H1 (cell line): Measurements from ENCODE around the gene SPSB3.
A peak's percentile ranks its signal among the peaks of the same experiment; 100 is the strongest.

Experiments used
- ATF2 ChIP-seq: IDR thresholded peaks from 2 replicates; pipeline ENCODE4 v1.6.1; 2012; ENCODE audit warnings: low read length, inconsistent platforms
- ATF3 ChIP-seq: IDR thresholded peaks from 2 replicates; pipeline ENCODE4 v1.6.1; 2011; ENCODE audit warnings: low read depth, mild to moderate bottlenecking, low read length; ENCODE audit not compliant: insufficient read depth
- CTCF ChIP-seq, 3 experiments: IDR thresholded peaks; 1 replicate in 2 of 3; 2 replicates in 1 of 3; pipeline versions ENCODE4 v1.5.1 to v1.6.1; 2011; ENCODE audit warnings: low read length in 3 of 3, mild to moderate bottlenecking in 3 of 3, inconsistent platforms in 2 of 3, low read depth in 1 of 3, moderate library complexity in 1 of 3; ENCODE audit not compliant: insufficient read depth in 1 of 3; ENCODE audit errors: control extremely low read depth in 1 of 3
- EP300 ChIP-seq, 2 experiments: IDR thresholded peaks; 1 replicate in 1 of 2; 2 replicates in 1 of 2; pipeline ENCODE4 v1.6.1; 2011 to 2012; ENCODE audit warnings: low read depth in 2 of 2, low read length in 2 of 2, mild to moderate bottlenecking in 2 of 2, borderline replicate concordance in 1 of 2, inconsistent platforms in 1 of 2, moderate library complexity in 1 of 2
- JUN ChIP-seq: IDR thresholded peaks from 2 replicates; pipeline ENCODE4 v1.6.1; 2011; ENCODE audit warnings: low read depth, mild to moderate bottlenecking, improper control_type of control experiment, low read length
- POLR2A ChIP-seq, 2 experiments: IDR thresholded peaks; 1 replicate in 1 of 2; 2 replicates in 1 of 2; pipeline ENCODE4 v1.6.1; 2011; ENCODE audit warnings: low read depth in 2 of 2, low read length in 2 of 2, mild to moderate bottlenecking in 2 of 2; ENCODE audit errors: control extremely low read depth in 1 of 2
- TBP ChIP-seq: IDR thresholded peaks from 2 replicates; pipeline ENCODE4 v1.6.1; 2011; ENCODE audit warnings: low read depth, low read length, improper control_type of control experiment

GRCh38 chr16:1775846-1776671 is 6.3 kb downstream of the SPSB3 start:
- TF ChIP-seq JUN, result no peak
- no peak for TF ChIP-seq TBP
- TF ChIP-seq ATF3, result no peak
- no peak for TF ChIP-seq CTCF (IDR thresholded peaks at IDR 0.05; ENCODE audit: control extremely low read depth in 1 of 3, insufficient read depth in 1 of 3, low read depth in 1 of 3, low read length in 3 of 3)
- peak in 1 of 2 experiments; percentile 7; a peak in 1 of 3 replicates for TF ChIP-seq POLR2A (IDR thresholded peaks at IDR 0.05; ENCODE audit: control extremely low read depth in 1 of 2, low read depth in 2 of 2, low read length in 2 of 2)
- no peak for TF ChIP-seq ATF2
- TF ChIP-seq EP300 (IDR thresholded peaks at IDR 0.05; ENCODE audit: borderline replicate concordance in 1 of 2, low read depth in 2 of 2, low read length in 2 of 2), result no peak
